Transverse colon (tissue), 4 donors: ENCODE measurements around the gene TBC1D9.

Experiments
- CTCF ChIP-seq, 5 experiments: fragments of 200-600 bp in 3 of 5; fragments of 450-650 bp in 2 of 5; sonication (generic) in 3 of 5; IDR thresholded peaks; 1 replicate in 2 of 5; 2 replicates in 3 of 5; pipeline ENCODE4 v1.5.1; 2016 to 2017; ENCODE audit warnings: antibody characterized with exemption in 5 of 5, inconsistent platforms in 3 of 5, mild to moderate bottlenecking in 2 of 5, moderate library complexity in 1 of 5
- POLR2A ChIP-seq: fragments of 450-650 bp; IDR thresholded peaks from one replicate; pipeline ENCODE4 v1.6.1; 2016; ENCODE audit warnings: antibody characterized with exemption, mild to moderate bottlenecking, moderate library complexity
- POLR2AphosphoS5 ChIP-seq, 3 donors: sonication (generic); formaldehyde crosslinking; IDR thresholded peaks; one replicate each; pipeline ENCODE4 v1.6.1; 2016; ENCODE audit warnings: antibody characterized with exemption in 3 of 3

- TF ChIP-seq CTCF (IDR thresholded peaks at IDR 0.05) (no peak), POLR2AphosphoS5 (IDR thresholded peaks at IDR 0.05) (no peak), POLR2A (no peak)
These were observed 96.1 kb downstream of the TBC1D9 start for GRCh38 chr4:140659943-140660700.
